ENCODE data around the gene MICALL2.

Gene MICALL2

GRCh38 chr7:1431634-1432380 is 27.5 kb downstream of the MICALL2 start:
- DNase-seq = no peak

DNA sequence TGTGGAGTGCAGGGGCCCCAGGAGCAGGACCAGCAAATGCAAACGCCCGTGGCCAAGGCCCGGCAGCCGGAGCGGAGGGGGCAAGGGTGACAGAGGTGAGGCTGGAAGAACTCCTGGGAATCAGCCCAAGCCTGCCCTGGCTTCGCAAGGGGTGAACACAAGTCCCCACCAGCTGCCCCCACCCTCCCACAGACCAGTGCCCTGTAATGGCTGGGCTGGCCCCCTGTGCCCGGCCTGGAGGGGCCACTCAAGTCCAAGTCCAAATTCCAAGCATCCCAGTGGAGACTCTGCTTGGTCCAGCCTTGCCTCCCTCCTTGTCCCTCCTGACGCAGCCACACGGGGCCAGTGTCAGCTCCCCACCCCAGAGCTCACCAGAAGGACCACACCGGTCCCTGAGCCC is 28.0 kb downstream of the MICALL2 start:
- DNase-seq = no peak

DNA sequence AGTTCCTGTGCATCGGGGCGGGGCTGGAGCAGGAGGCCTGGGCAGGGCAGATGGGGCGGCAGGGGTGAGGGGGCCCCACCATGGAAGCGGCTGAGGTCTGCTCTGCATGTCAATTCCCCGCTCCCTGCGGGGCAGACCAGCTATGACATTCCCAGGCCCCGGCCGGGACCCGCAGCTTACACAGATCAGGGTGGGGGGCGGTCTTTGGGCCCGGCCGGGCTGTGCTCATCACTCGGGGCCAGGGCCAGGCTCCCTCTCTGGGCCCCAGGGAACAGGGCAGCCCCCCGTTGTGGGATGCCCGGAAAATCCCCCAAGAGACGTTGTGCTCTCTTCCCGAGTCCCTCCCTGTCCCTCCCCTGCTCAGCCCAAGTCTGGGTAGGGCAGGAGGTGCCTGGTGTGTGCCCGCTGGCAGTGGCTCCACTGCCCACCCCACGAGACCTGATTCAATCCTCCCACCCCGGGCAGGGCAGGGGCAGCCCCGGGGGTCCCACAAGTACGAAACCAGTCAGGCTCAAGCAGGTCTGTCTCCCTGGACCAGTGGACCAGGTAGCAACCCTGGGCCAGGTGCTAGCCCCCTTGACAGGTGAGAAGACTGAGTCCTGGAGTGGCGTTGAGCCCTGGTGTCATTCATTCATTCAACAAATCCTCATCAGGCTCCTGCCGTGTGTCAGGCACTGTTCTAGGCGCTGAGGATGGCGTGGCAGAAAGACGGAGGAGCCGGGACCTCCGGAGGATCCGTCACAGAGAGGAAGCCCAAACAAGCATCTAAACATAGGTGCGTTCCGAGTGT is 29.0 kb downstream of the MICALL2 start:
- DNase-seq = no peak

DNA sequence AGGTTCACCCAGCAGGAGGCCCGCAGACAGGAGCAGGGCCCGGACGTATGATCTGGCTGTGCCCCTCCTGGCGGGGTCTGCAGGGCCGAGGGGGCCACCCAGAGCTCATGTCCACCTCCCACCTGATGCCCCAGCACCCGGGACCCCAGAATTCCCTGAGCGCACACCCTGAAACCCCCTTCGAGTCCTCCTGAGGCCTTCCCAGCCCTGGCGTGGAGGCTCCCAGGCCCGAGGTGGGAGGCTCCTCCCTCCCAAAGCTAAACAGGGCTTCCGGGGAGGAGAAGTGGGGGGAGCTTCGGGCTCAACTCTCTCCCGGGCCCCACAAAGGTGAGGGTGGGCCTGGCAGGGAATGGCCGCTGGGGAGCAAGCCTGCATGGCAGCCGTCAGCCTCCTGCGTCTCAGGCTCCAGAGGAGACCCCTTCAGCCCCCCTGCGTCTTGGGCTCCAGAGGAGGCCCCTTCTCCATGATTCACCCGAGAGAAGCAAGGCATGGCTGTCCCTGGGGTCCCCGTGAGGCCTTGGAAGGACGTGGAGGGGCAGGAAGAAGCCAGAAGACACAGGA is 30.2 kb downstream of the MICALL2 start:
- DNase-seq = no peak

- DNase-seq = no peak
Observed at GRCh38 chr7:1427064-1427657, 32.1 kb downstream of the MICALL2 start.

- no peak for DNase-seq
Observed at GRCh38 chr7:1426474-1426873, 32.8 kb downstream of the MICALL2 start.

GRCh38 chr7:1425292-1426136 is 33.8 kb downstream of the MICALL2 start:
- peak; percentile 16 for DNase-seq

- DNase-seq = no peak
Observed at GRCh38 chr7:1424041-1424440, 35.2 kb downstream of the MICALL2 start.

GRCh38 chr7:1423264-1423811 is 35.9 kb downstream of the MICALL2 start:
- no peak for DNase-seq

GRCh38 chr7:1422512-1423263 is 36.6 kb downstream of the MICALL2 start:
- peak; percentile 96 for DNase-seq

GRCh38 chr7:1421946-1422345 is 37.3 kb downstream of the MICALL2 start:
- DNase-seq = no peak

- no peak for DNase-seq
Observed at GRCh38 chr7:1421020-1421790, 38.1 kb downstream of the MICALL2 start.

DNA sequence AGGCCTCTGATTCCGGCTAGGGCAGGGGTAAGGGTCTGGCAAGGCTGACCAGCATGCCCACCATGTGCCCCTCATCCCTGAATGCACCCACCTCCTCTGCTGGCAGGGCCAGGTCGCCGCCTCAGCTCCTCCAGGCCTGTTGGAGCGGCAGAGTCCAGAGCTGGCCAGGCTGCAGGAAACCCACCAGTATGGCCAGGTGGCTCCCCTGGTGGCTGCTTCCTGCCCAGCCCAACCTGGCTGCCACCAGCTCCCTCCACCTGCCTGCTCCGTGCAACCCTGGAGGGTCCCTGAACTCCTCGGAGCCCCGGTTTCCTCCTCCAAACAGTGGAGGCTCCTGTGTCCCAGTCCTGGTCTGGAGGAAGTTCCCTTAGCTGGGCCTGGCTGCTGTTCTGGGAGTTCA is 39.6 kb downstream of the MICALL2 start:
- no peak for DNase-seq

GRCh38 chr7:1419310-1419634 is 40.0 kb downstream of the MICALL2 start:
- DNase-seq = no peak

DNA sequence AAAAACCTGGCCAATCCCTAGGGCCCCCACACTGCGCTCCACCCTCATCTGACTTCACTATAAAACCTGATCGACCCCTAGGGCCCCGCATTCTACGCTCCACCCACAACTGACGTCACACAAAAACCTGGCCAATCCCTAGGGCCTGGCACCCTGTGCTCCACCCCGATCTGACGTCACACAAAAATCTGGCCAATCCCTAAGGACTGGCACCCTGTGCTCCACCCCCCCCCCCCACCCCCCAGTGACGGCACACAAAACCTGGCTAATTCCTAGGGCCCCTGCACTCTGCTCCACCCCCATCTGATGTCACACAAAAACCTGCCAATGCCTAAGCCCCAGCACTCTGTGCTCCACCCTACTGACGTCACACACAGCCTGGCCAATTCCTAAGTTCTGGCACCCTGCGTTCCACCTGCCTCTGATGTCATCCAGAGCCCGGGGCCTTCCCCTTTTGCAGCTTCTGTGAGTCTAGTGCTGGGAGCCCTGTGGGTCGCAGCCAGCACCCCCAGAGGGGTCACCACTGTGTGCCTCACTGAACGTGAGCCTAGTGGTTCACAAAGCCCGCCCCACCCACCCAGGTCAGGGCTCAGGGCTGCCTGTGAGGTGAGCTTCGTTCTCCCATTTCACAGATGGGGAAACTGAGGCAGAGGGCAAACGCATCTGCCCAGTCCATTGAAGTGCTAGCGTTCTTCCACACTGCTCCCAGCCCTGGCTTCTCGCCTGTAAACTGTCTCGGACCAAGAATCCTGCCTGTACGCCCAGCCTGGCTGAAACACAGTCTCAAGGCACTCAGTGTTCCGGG is 40.6 kb downstream of the MICALL2 start:
- DNase-seq = peak; percentile 97

- DNase-seq = no peak
Observed at GRCh38 chr7:1415389-1415990, 43.8 kb downstream of the MICALL2 start.

DNA sequence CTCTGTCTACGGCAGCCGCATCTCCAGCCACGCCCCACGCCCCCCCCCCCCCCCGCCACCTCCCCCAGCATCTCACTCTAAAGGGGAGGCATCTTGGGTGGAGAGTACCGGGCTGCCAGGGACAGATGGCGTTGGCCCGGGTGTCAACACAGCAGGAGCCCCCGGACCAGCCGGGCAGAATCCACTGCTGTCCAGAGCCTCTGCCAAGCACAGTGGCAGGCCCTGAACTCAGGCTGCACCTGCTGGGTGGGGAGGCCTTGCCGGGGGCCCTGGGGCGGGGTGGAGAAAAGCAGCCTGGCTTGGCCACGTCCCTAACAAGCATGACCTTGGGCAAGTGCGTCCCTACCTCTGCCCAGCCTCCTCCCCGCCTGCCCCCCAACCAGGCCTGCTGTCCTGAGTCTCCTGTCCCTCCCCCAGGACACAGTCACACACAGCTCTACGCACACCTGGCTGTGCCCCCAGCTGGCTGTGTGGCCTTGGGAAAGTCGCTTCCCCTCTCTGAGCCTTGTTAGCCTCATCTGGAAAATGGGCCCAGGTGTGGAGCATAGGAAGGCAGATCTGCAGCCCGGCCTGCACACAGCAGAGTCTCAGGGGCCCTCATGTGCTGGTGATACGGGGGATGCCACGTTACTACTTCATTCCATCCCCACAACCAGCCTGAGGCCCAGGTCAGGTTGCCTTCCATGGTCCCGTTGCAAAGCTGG is 45.2 kb downstream of the MICALL2 start:
- no peak for DNase-seq

GRCh38 chr7:1412322-1413261 is 46.7 kb downstream of the MICALL2 start:
- peak; percentile 85 for DNase-seq

All from NCI-H1436 (cell line).